ENCODE results near the gene SCNN1G.

SCNN1G gene

DNA sequence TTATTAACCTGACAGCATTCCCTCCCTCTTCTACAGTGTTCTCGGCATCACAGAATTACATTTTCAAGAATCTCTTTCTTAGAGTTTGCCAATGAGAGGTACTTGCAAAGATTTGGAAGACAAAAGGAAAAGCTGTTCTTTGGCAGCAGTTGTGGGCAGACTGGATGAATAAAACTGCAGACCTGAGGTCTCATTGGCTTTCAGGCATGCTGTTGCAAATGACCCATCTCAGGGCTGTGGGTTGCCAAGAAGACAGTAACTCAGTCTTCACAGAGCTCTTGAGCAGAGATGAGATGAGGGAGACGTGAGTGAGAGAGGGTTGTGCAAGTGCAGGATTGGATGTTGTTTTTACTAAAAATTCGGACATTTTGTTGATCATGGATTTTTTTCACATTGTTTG lies 22.0 kb upstream of the SCNN1G start:
- TF ChIP-seq TCF12 (IDR thresholded peaks at IDR 0.05; ENCODE audit: low read depth): no peak
- no peak for TF ChIP-seq TAF1 (IDR thresholded peaks at IDR 0.05; ENCODE audit: low read depth)
- no peak for TF ChIP-seq YY1 (IDR thresholded peaks at IDR 0.05; ENCODE audit: low read depth)
- TF ChIP-seq RAD21 (IDR thresholded peaks at IDR 0.05; ENCODE audit: low read depth): no peak
- no peak for TF ChIP-seq ZBTB7A (IDR thresholded peaks at IDR 0.05; ENCODE audit: low read depth)
- TF ChIP-seq, protein P1, sequence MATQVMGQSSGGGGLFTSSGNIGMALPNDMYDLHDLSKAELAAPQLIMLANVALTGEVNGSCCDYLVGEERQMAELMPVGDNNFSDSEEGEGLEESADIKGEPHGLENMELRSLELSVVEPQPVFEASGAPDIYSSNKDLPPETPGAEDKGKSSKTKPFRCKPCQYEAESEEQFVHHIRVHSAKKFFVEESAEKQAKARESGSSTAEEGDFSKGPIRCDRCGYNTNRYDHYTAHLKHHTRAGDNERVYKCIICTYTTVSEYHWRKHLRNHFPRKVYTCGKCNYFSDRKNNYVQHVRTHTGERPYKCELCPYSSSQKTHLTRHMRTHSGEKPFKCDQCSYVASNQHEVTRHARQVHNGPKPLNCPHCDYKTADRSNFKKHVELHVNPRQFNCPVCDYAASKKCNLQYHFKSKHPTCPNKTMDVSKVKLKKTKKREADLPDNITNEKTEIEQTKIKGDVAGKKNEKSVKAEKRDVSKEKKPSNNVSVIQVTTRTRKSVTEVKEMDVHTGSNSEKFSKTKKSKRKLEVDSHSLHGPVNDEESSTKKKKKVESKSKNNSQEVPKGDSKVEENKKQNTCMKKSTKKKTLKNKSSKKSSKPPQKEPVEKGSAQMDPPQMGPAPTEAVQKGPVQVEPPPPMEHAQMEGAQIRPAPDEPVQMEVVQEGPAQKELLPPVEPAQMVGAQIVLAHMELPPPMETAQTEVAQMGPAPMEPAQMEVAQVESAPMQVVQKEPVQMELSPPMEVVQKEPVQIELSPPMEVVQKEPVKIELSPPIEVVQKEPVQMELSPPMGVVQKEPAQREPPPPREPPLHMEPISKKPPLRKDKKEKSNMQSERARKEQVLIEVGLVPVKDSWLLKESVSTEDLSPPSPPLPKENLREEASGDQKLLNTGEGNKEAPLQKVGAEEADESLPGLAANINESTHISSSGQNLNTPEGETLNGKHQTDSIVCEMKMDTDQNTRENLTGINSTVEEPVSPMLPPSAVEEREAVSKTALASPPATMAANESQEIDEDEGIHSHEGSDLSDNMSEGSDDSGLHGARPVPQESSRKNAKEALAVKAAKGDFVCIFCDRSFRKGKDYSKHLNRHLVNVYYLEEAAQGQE (IDR thresholded peaks at IDR 0.05; ENCODE audit: low read depth): no peak
- TF ChIP-seq TEAD4 (IDR thresholded peaks at IDR 0.05): no peak
- TF ChIP-seq CREB1 (IDR thresholded peaks at IDR 0.05; ENCODE audit: low read depth): no peak
- no peak for TF ChIP-seq FOXM1 (IDR thresholded peaks at IDR 0.05; ENCODE audit: borderline replicate concordance, low read depth)
- no peak for TF ChIP-seq CEBPB (IDR thresholded peaks at IDR 0.05)
- TF ChIP-seq, protein P2, sequence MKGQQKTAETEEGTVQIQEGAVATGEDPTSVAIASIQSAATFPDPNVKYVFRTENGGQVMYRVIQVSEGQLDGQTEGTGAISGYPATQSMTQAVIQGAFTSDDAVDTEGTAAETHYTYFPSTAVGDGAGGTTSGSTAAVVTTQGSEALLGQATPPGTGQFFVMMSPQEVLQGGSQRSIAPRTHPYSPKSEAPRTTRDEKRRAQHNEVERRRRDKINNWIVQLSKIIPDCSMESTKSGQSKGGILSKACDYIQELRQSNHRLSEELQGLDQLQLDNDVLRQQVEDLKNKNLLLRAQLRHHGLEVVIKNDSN (IDR thresholded peaks at IDR 0.05): no peak
- TF ChIP-seq EP300 (IDR thresholded peaks at IDR 0.05; ENCODE audit: borderline replicate concordance): no peak
- TF ChIP-seq, protein P3, sequence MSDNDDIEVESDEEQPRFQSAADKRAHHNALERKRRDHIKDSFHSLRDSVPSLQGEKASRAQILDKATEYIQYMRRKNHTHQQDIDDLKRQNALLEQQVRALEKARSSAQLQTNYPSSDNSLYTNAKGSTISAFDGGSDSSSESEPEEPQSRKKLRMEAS (IDR thresholded peaks at IDR 0.05): no peak
- TF ChIP-seq EGR1 (IDR thresholded peaks at IDR 0.05): no peak
- no peak for TF ChIP-seq NFIC (IDR thresholded peaks at IDR 0.05)

DNA sequence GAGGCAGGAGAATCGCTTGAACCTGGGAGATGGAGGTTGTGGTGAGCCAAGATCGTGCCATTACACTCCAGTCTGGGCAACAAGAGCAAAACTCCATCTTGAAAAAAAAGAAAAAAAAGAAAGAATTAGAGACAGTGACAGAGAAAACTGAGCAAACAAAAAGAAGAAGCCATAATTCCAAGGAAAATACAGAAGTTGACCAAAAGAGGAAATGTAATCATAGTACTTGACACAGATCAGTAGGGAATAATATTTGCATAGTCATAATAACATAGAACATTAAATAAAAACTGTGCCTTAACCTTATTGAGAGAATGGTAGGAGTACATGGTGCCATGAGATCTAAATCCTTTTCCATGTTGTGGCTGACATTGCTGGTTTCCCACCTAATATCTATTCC lies 18.6 kb upstream of the SCNN1G start:
- TF ChIP-seq RAD21 (IDR thresholded peaks at IDR 0.05; ENCODE audit: low read depth): no peak
- no peak for TF ChIP-seq CEBPB (IDR thresholded peaks at IDR 0.05)
- TF ChIP-seq EP300 (IDR thresholded peaks at IDR 0.05; ENCODE audit: borderline replicate concordance): no peak
- no peak for TF ChIP-seq EGR1 (IDR thresholded peaks at IDR 0.05)
- TF ChIP-seq, protein P2 (IDR thresholded peaks at IDR 0.05): no peak
- TF ChIP-seq FOXM1 (IDR thresholded peaks at IDR 0.05; ENCODE audit: borderline replicate concordance, low read depth): no peak
- TF ChIP-seq, protein P3 (IDR thresholded peaks at IDR 0.05): no peak
- TF ChIP-seq YY1 (IDR thresholded peaks at IDR 0.05; ENCODE audit: low read depth): no peak
- TF ChIP-seq, protein P1 (IDR thresholded peaks at IDR 0.05; ENCODE audit: low read depth): no peak
- TF ChIP-seq ZBTB7A (IDR thresholded peaks at IDR 0.05; ENCODE audit: low read depth): no peak
- TF ChIP-seq CREB1 (IDR thresholded peaks at IDR 0.05; ENCODE audit: low read depth): no peak
- no peak for TF ChIP-seq TEAD4 (IDR thresholded peaks at IDR 0.05)
- TF ChIP-seq TCF12 (IDR thresholded peaks at IDR 0.05; ENCODE audit: low read depth): no peak
- no peak for TF ChIP-seq NFIC (IDR thresholded peaks at IDR 0.05)
- TF ChIP-seq TAF1 (IDR thresholded peaks at IDR 0.05; ENCODE audit: low read depth): no peak

DNA sequence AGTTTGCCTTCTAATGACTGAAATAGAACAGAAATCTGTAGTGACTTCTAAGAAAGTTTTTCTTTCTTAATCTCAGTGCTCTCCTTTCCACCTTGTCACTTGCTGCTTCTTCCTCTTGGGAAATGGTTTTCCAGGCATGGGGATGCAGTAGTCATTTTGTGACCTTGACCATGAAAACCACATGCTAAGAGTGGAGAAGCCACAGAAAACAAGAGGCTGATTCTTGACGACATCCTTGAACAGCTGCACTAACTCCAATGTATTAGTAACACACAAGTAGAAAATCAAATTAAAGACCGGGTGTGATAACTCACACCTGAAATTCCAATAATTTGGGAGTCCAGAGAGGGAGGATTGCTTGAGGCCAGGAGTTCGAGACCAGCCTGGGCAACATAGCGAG lies 17.8 kb upstream of the SCNN1G start:
- TF ChIP-seq RAD21 (IDR thresholded peaks at IDR 0.05; ENCODE audit: low read depth) (no peak), TEAD4 (IDR thresholded peaks at IDR 0.05) (no peak), EGR1 (IDR thresholded peaks at IDR 0.05) (no peak), TAF1 (IDR thresholded peaks at IDR 0.05; ENCODE audit: low read depth) (no peak), EP300 (IDR thresholded peaks at IDR 0.05; ENCODE audit: borderline replicate concordance) (no peak), NFIC (IDR thresholded peaks at IDR 0.05) (no peak), TCF12 (IDR thresholded peaks at IDR 0.05; ENCODE audit: low read depth) (no peak), CREB1 (IDR thresholded peaks at IDR 0.05; ENCODE audit: low read depth) (no peak), ZBTB7A (IDR thresholded peaks at IDR 0.05; ENCODE audit: low read depth) (no peak), FOXM1 (IDR thresholded peaks at IDR 0.05; ENCODE audit: borderline replicate concordance, low read depth) (no peak), CEBPB (IDR thresholded peaks at IDR 0.05) (no peak), YY1 (IDR thresholded peaks at IDR 0.05; ENCODE audit: low read depth) (no peak)
- TF ChIP-seq, protein P3 (IDR thresholded peaks at IDR 0.05): no peak
- TF ChIP-seq, protein P2 (IDR thresholded peaks at IDR 0.05): no peak
- TF ChIP-seq, protein P1 (IDR thresholded peaks at IDR 0.05; ENCODE audit: low read depth): no peak

All from Ishikawa (cell line).